ENCODE measurements around the gene USF1. TPM values are rescaled to one million over a fixed set of nuclear protein-coding genes. Genes with fewer than 3 reads are reported as not detected.
A peak's percentile ranks its signal among the peaks of the same experiment; 100 is the strongest.
"Not testable (repeated sequence)": the region's sequence is repeated elsewhere in the genome, so short reads cannot be mapped to it uniquely, and the experiment has no call there.

Gene USF1
- total RNA-seq, 8 experiments from 2014 or later = 60.3 to 156 (median 85.6) TPM

GRCh38 chr1:161074676-161075368, 29.0 kb upstream of the USF1 start:
- Histone ChIP-seq H3K4me1 (replicated peaks in 1 of 2) (peaks cover 0 to 4% of the 10 kb centered on the region in 2 donors), H3K4me3 (no peak overlapping the region), H3K27ac (no peak overlapping the region)
- peak in 3 of 8 experiments; percentile 44 to 58 (median 52) for ATAC-seq (replicated peaks in 6 of 8)
- WGBS, 10 experiments = 78 to 100% (median 88%) methylated on average over 1 to 8 of the region's 12 CpGs; no CpG with 5 or more reads in 5 of the 10 experiments
- in situ Hi-C loops (cut with MboI; ENCODE audit: low pct_unique_long_range_greater_than_20kb in 2 of 9, low sequenced_read_pairs in 9 of 9, unreplicated experiment in 9 of 9) = loop anchor here in 1 of 9 experiments (25.0 kb wide), 1 partner anchor 88 kb away; no protein-coding TSS in a partner anchor

- in situ Hi-C loops (cut with MboI; ENCODE audit: low pct_unique_long_range_greater_than_20kb in 2 of 9, low sequenced_read_pairs in 9 of 9, unreplicated experiment in 9 of 9) = no loop called here
- 56 to 100% (median 89%) methylated on average over 2 to 5 of the region's 7 CpGs; no CpG with 5 or more reads in 7 of the 10 experiments for WGBS, 10 experiments
- ATAC-seq (replicated peaks in 6 of 8) = peak in 3 of 8 experiments; percentile 35 to 78 (median 55)
Observed at GRCh38 chr1:161073474-161074121, 27.8 kb upstream of the USF1 start.

GRCh38 chr1:161072751-161073449, 27.1 kb upstream of the USF1 start:
- in situ Hi-C loops (cut with MboI; ENCODE audit: low pct_unique_long_range_greater_than_20kb in 2 of 9, low sequenced_read_pairs in 9 of 9, unreplicated experiment in 9 of 9) = no loop called here
- WGBS, 10 experiments = 53 to 100% (median 78%) methylated on average over 1 to 10 of the region's 19 CpGs; no CpG with 5 or more reads in 3 of the 10 experiments
- no peak overlapping the region for H3K27ac ChIP-seq

More at GRCh38 chr1:161073474-161074121, 27.8 kb upstream of the USF1 start:
- Histone ChIP-seq H3K4me1 (replicated peaks in 1 of 2) (peaks cover 0 to 4% of the 10 kb centered on the region in 2 donors), H3K4me3 (no peak overlapping the region), H3K27ac (no peak overlapping the region)

GRCh38 chr1:161071886-161072371, 26.2 kb upstream of the USF1 start:
- Histone ChIP-seq H3K4me3 (no peak overlapping the region), H3K4me1 (replicated peaks in 1 of 2) (peaks cover 0 to 4% of the 10 kb centered on the region in 2 donors), H3K27ac (no peak overlapping the region)
- peak in 3 of 8 experiments; percentile 1 to 51 (median 47) for ATAC-seq (replicated peaks in 6 of 8)
- 38 to 82% (median 71%) methylated on average over 3 to 9 of the region's 9 CpGs; no CpG with 5 or more reads in 2 of the 10 experiments for WGBS, 10 experiments
- in situ Hi-C loops (cut with MboI; ENCODE audit: low pct_unique_long_range_greater_than_20kb in 2 of 9, low sequenced_read_pairs in 9 of 9, unreplicated experiment in 9 of 9) = no loop called here

More at GRCh38 chr1:161072751-161073449, 27.1 kb upstream of the USF1 start:
- ATAC-seq (replicated peaks in 6 of 8) = no peak
- H3K4me1 ChIP-seq (replicated peaks in 1 of 2) = peaks cover 0 to 4% of the 10 kb centered on the region in 2 donors
- H3K4me3 ChIP-seq = no peak overlapping the region

- ATAC-seq (replicated peaks in 6 of 8) = peak in 4 of 8 experiments; percentile 15 to 77 (median 25)
- in situ Hi-C loops (cut with MboI; ENCODE audit: low pct_unique_long_range_greater_than_20kb in 2 of 9, low sequenced_read_pairs in 9 of 9, unreplicated experiment in 9 of 9) = no loop called here
- no peak overlapping the region for H3K4me3 ChIP-seq
- H3K4me1 ChIP-seq (replicated peaks in 1 of 2) = peaks cover 0 to 4% of the 10 kb centered on the region in 2 donors
- no peak overlapping the region for H3K27ac ChIP-seq
- 0 to 100% (median 82%) methylated on average over 1 to 4 of the region's 4 CpGs; no CpG with 5 or more reads in 1 of the 10 experiments for WGBS, 10 experiments
Observed at GRCh38 chr1:161070761-161071160, 25.0 kb upstream of the USF1 start.

- 70 to 100% (median 100%) methylated on average over 1 to 2 of the region's 9 CpGs; no CpG with 5 or more reads in 5 of the 10 experiments for WGBS, 10 experiments
- Histone ChIP-seq H3K27ac (no peak within 1 kb of the TSS), H3K4me3 (no peak within 1 kb of the TSS), H3K4me1 (replicated peaks in 1 of 2) (peaks cover 0 to 4% of the 10 kb centered on the region in 2 donors)
- no peak for ATAC-seq (replicated peaks in 6 of 8)
- in situ Hi-C loops (cut with MboI; ENCODE audit: low pct_unique_long_range_greater_than_20kb in 2 of 9, low sequenced_read_pairs in 9 of 9, unreplicated experiment in 9 of 9) = no loop called here
Observed at GRCh38 chr1:161069731-161070270, 24.0 kb upstream of the USF1 start, which contains the start of gene ARHGAP30. ARHGAP30 (minus strand) TSS chr1:161069891; CDS start chr1:161069624, 267 bp downstream.

- no peak for ATAC-seq (replicated peaks in 6 of 8)
- in situ Hi-C loops (cut with MboI; ENCODE audit: low pct_unique_long_range_greater_than_20kb in 2 of 9, low sequenced_read_pairs in 9 of 9, unreplicated experiment in 9 of 9) = no loop called here
- peaks cover 0 to 4% of the 10 kb centered on the region in 2 donors for H3K4me1 ChIP-seq (replicated peaks in 1 of 2)
- H3K27ac ChIP-seq = no peak overlapping the region
- WGBS, 10 experiments = 67 to 100% (median 80%) methylated on average over 1 to 2 of the region's 9 CpGs; no CpG with 5 or more reads in 4 of the 10 experiments
- H3K4me3 ChIP-seq = no peak overlapping the region
Observed at GRCh38 chr1:161069241-161069640, 23.5 kb upstream of the USF1 start.

GRCh38 chr1:161068306-161069234, 22.8 kb upstream of the USF1 start:
- no peak overlapping the region for H3K27ac ChIP-seq
- H3K4me3 ChIP-seq = no peak overlapping the region
- in situ Hi-C loops (cut with MboI; ENCODE audit: low pct_unique_long_range_greater_than_20kb in 2 of 9, low sequenced_read_pairs in 9 of 9, unreplicated experiment in 9 of 9) = no loop called here
- WGBS, 10 experiments = 50 to 100% (median 81%) methylated on average over 1 to 6 of the region's 10 CpGs; no CpG with 5 or more reads in 2 of the 10 experiments
- peak in 3 of 8 experiments; percentile 40 to 70 (median 69) for ATAC-seq (replicated peaks in 6 of 8)
- H3K4me1 ChIP-seq (replicated peaks in 1 of 2) = peaks cover 0 to 4% of the 10 kb centered on the region in 2 donors

- WGBS, 10 experiments = 50 to 100% (median 74%) methylated on average over 1 to 3 of the region's 3 CpGs; no CpG with 5 or more reads in 3 of the 10 experiments
- in situ Hi-C loops (cut with MboI; ENCODE audit: low pct_unique_long_range_greater_than_20kb in 2 of 9, low sequenced_read_pairs in 9 of 9, unreplicated experiment in 9 of 9) = no loop called here
- Histone ChIP-seq H3K4me3 (no peak overlapping the region), H3K4me1 (replicated peaks in 1 of 2) (no peaks in the 10 kb centered on the region), H3K27ac (no peak overlapping the region)
- no peak for ATAC-seq (replicated peaks in 6 of 8)
Observed at GRCh38 chr1:161066694-161067093, 20.9 kb upstream of the USF1 start.

GRCh38 chr1:161065681-161066080, 19.9 kb upstream of the USF1 start:
- H3K27ac ChIP-seq; H3K4me3 ChIP-seq; H3K4me1 ChIP-seq (replicated peaks in 1 of 2); in situ Hi-C loops (cut with MboI; ENCODE audit: low pct_unique_long_range_greater_than_20kb in 2 of 9, low sequenced_read_pairs in 9 of 9, unreplicated experiment in 9 of 9); ATAC-seq (replicated peaks in 6 of 8): not testable (repeated sequence)
- WGBS, 10 experiments = 56 to 100% (median 90%) methylated on average over 2 to 7 of the region's 7 CpGs; no CpG with 5 or more reads in 1 of the 10 experiments

- 40 to 100% (median 66%) methylated on average over 1 to 6 of the region's 6 CpGs for WGBS, 10 experiments
- ATAC-seq (replicated peaks in 6 of 8); H3K27ac ChIP-seq; in situ Hi-C loops (cut with MboI; ENCODE audit: low pct_unique_long_range_greater_than_20kb in 2 of 9, low sequenced_read_pairs in 9 of 9, unreplicated experiment in 9 of 9); H3K4me1 ChIP-seq (replicated peaks in 1 of 2); H3K4me3 ChIP-seq: not testable (repeated sequence)
Observed at GRCh38 chr1:161063936-161064335, 18.2 kb upstream of the USF1 start.

All from motor neuron (in vitro differentiated cells).